Effector memory CD4-positive, alpha-beta T cell (primary cell): ENCODE results near the gene PDYN.

Source experiments
- DNase-seq, 3 donors: peaks; one replicate each; pipeline ENCODE4 v3.0.0-alpha.2; 2020
- H3K27ac ChIP-seq: 2 replicates; pipeline ENCODE4 v1.7.0; 2013; ENCODE audit warnings: mild to moderate bottlenecking, low read length, moderate library complexity; ENCODE audit not compliant: insufficient read depth, poor library complexity, severe bottlenecking
- H3K27me3 ChIP-seq: replicated peaks from 2 replicates; pipeline ENCODE4 v1.7.0; 2013; ENCODE audit warnings: mild to moderate bottlenecking, low read length; ENCODE audit not compliant: insufficient read depth, control insufficient read depth, poor library complexity, severe bottlenecking
- H3K36me3 ChIP-seq: 2 replicates; pipeline ENCODE4 v1.7.0; 2013; ENCODE audit warnings: mild to moderate bottlenecking, low read length, moderate library complexity; ENCODE audit not compliant: control insufficient read depth, insufficient read depth
- H3K4me1 ChIP-seq: 2 replicates; pipeline ENCODE4 v1.7.0; 2013; ENCODE audit warnings: low read length, mild to moderate bottlenecking; ENCODE audit not compliant: control insufficient read depth, insufficient read depth, poor library complexity, severe bottlenecking
- H3K4me3 ChIP-seq: 2 replicates; pipeline ENCODE4 v1.7.0; 2013; ENCODE audit warnings: low read length, low read depth, mild to moderate bottlenecking; ENCODE audit not compliant: insufficient read depth, poor library complexity, severe bottlenecking
- H3K9me3 ChIP-seq: 2 replicates; pipeline ENCODE4 v1.7.0; 2013; ENCODE audit warnings: mild to moderate bottlenecking, low read length, moderate library complexity; ENCODE audit not compliant: control insufficient read depth

Gene PDYN

GRCh38 chr20:2010533-2010932 lies 16.7 kb upstream of the PDYN start:
- H3K27ac ChIP-seq: no peak overlapping the region
- H3K27me3 ChIP-seq: peaks cover 4% of the 10 kb centered on the region
- no peaks in the 10 kb centered on the region for H3K4me1 ChIP-seq
- H3K9me3 ChIP-seq: no peaks in the 10 kb centered on the region
- no peaks in the 10 kb centered on the region for H3K36me3 ChIP-seq
- no peak overlapping the region for H3K4me3 ChIP-seq
- no peak for DNase-seq

GRCh38 chr20:2006452-2007361 lies 12.8 kb upstream of the PDYN start:
- H3K27me3 ChIP-seq: peaks cover 4% of the 10 kb centered on the region
- no peaks in the 10 kb centered on the region for H3K4me1 ChIP-seq
- no peak overlapping the region for H3K27ac ChIP-seq
- H3K9me3 ChIP-seq: no peaks in the 10 kb centered on the region
- no peak overlapping the region for H3K4me3 ChIP-seq
- H3K36me3 ChIP-seq: no peaks in the 10 kb centered on the region
- peak in 1 of 3 donors; percentile 7 for DNase-seq

- H3K27me3 ChIP-seq: peaks cover 4% of the 10 kb centered on the region
- H3K27ac ChIP-seq: no peak overlapping the region
- no peaks in the 10 kb centered on the region for H3K4me1 ChIP-seq
- H3K9me3 ChIP-seq: no peaks in the 10 kb centered on the region
- no peak overlapping the region for H3K4me3 ChIP-seq
- DNase-seq: peak in 2 of 3 donors; percentile 7 to 8
- H3K36me3 ChIP-seq: no peaks in the 10 kb centered on the region
Measured at GRCh38 chr20:2005831-2006426, 12.1 kb upstream of the PDYN start.

- Histone ChIP-seq H3K27ac (no peak overlapping the region), H3K36me3 (no peaks in the 10 kb centered on the region), H3K4me1 (no peaks in the 10 kb centered on the region), H3K9me3 (no peaks in the 10 kb centered on the region), H3K27me3 (peaks cover 4% of the 10 kb centered on the region), H3K4me3 (no peak overlapping the region)
- DNase-seq: no peak
Measured at GRCh38 chr20:2005359-2005758, 11.5 kb upstream of the PDYN start.

GRCh38 chr20:2004171-2004570 lies 10.3 kb upstream of the PDYN start:
- Histone ChIP-seq H3K4me1 (no peaks in the 10 kb centered on the region), H3K9me3 (no peaks in the 10 kb centered on the region), H3K4me3 (no peak overlapping the region), H3K27ac (no peak overlapping the region), H3K36me3 (no peaks in the 10 kb centered on the region), H3K27me3 (peaks cover 4% of the 10 kb centered on the region)
- no peak for DNase-seq

GRCh38 chr20:2002365-2002764 lies 8.5 kb upstream of the PDYN start:
- peaks cover 4% of the 10 kb centered on the region for H3K27me3 ChIP-seq
- no peak overlapping the region for H3K4me3 ChIP-seq

GRCh38 chr20:2001119-2001518 lies 7.3 kb upstream of the PDYN start:
- no peaks in the 10 kb centered on the region for H3K4me1 ChIP-seq
- peaks cover 3% of the 10 kb centered on the region for H3K27me3 ChIP-seq
- H3K27ac ChIP-seq: no peak overlapping the region
- H3K36me3 ChIP-seq: no peaks in the 10 kb centered on the region
- H3K9me3 ChIP-seq: no peaks in the 10 kb centered on the region
- H3K4me3 ChIP-seq: no peak overlapping the region
- DNase-seq: no peak

More at GRCh38 chr20:2002365-2002764, 8.5 kb upstream of the PDYN start:
- no peak overlapping the region for H3K27ac ChIP-seq
- DNase-seq: no peak
- H3K9me3 ChIP-seq: no peaks in the 10 kb centered on the region
- no peaks in the 10 kb centered on the region for H3K36me3 ChIP-seq
- H3K4me1 ChIP-seq: no peaks in the 10 kb centered on the region

GRCh38 chr20:2000285-2000684 lies 6.4 kb upstream of the PDYN start:
- H3K4me3 ChIP-seq: no peak overlapping the region

GRCh38 chr20:1998715-1999114 lies 4.9 kb upstream of the PDYN start:
- no peak overlapping the region for H3K4me3 ChIP-seq
- DNase-seq: no peak
- H3K4me1 ChIP-seq: no peaks in the 10 kb centered on the region
- H3K27me3 ChIP-seq: no peaks in the 10 kb centered on the region
- no peaks in the 10 kb centered on the region for H3K9me3 ChIP-seq
- no peaks in the 10 kb centered on the region for H3K36me3 ChIP-seq
- no peak overlapping the region for H3K27ac ChIP-seq

More at GRCh38 chr20:2000285-2000684, 6.4 kb upstream of the PDYN start:
- DNase-seq: no peak
- Histone ChIP-seq H3K4me1 (no peaks in the 10 kb centered on the region), H3K27ac (no peak overlapping the region), H3K36me3 (no peaks in the 10 kb centered on the region), H3K9me3 (no peaks in the 10 kb centered on the region), H3K27me3 (no peaks in the 10 kb centered on the region)

- Histone ChIP-seq H3K9me3 (no peaks in the 10 kb centered on the region), H3K27me3 (no peaks in the 10 kb centered on the region), H3K27ac (no peak overlapping the region), H3K4me3 (no peak overlapping the region), H3K36me3 (no peaks in the 10 kb centered on the region), H3K4me1 (no peaks in the 10 kb centered on the region)
- no peak for DNase-seq
Measured at GRCh38 chr20:1998193-1998520, 4.3 kb upstream of the PDYN start.
